ENCODE measurements around the gene GNA15.
"Not testable (repeated sequence)": the region's sequence is repeated elsewhere in the genome, so short reads cannot be mapped to it uniquely, and the experiment has no call there.

The GNA15 gene

GRCh38 chr19:3201072-3201700 lies 65.4 kb downstream of the GNA15 start:
- FAIRE-seq: no peak

GRCh38 chr19:3201911-3202310 lies 66.1 kb downstream of the GNA15 start:
- FAIRE-seq: no peak
- no peak for DNase-seq (ENCODE audit: extremely low spot score, insufficient read length, low read depth)

More at GRCh38 chr19:3201072-3201700, 65.4 kb downstream of the GNA15 start:
- DNase-seq (ENCODE audit: extremely low spot score, insufficient read length, low read depth): no peak

DNA sequence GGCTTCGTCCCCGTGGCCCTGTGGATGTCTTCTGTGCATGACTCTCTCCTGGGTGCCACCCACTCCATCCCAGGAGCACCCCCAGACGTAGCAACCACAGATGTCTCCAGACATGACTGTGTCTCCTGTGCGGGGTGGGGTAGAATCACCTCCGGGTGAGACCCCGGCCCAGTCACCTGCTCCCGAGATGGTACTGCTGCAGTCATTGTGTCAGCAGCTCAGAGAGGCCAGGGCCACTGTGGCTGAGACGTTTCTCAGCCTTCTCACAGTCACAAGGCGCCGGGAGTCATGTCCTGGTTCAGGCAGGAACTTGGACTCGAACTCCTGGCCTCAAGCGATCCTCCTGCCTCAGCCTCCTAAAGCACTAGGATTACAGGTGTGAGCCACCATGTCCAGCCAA lies 66.5 kb downstream of the GNA15 start:
- no peak for DNase-seq (ENCODE audit: extremely low spot score, insufficient read length, low read depth)
- FAIRE-seq: no peak

DNA sequence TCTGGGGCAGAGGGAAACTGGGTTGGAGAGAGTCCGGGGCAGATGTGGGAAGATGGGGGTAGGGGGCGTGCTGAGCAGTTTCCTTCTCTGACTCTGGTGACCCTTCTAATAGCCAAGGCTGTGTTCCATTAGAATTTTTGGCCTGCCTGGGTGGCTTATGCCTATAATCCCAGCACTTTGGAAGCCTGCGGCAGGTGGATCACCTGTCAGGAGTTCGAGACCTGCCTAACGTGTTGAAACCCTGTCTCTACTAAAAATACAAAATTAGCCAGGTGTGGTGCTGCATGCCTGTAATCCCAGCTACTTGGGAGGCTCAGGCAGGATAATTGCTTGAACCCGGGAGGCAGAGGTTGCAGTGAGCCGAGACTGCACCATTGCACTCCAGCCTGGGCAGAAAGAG lies 67.1 kb downstream of the GNA15 start:
- DNase-seq (ENCODE audit: extremely low spot score, insufficient read length, low read depth); FAIRE-seq: not testable (repeated sequence)

GRCh38 chr19:3203805-3204645 lies 68.2 kb downstream of the GNA15 start:
- no peak for FAIRE-seq

GRCh38 chr19:3204646-3205275 lies 68.9 kb downstream of the GNA15 start:
- DNase-seq (ENCODE audit: extremely low spot score, insufficient read length, low read depth): no peak
- no peak for FAIRE-seq

More at GRCh38 chr19:3203805-3204645, 68.2 kb downstream of the GNA15 start:
- no peak for DNase-seq (ENCODE audit: extremely low spot score, insufficient read length, low read depth)

GRCh38 chr19:3206216-3206953 lies 70.6 kb downstream of the GNA15 start:
- no peak for FAIRE-seq
- no peak for DNase-seq (ENCODE audit: extremely low spot score, insufficient read length, low read depth)

GRCh38 chr19:3207461-3208242 lies 71.8 kb downstream of the GNA15 start:
- FAIRE-seq (no peak), DNase-seq (ENCODE audit: extremely low spot score, insufficient read length, low read depth) (no peak)

- DNase-seq (ENCODE audit: extremely low spot score, insufficient read length, low read depth): no peak
- FAIRE-seq: no peak
Observed at GRCh38 chr19:3208317-3209207, 72.7 kb downstream of the GNA15 start.

GRCh38 chr19:3210347-3211017 lies 74.6 kb downstream of the GNA15 start:
- FAIRE-seq (peak; percentile 76), DNase-seq (ENCODE audit: extremely low spot score, insufficient read length, low read depth) (peak; percentile 59)

- FAIRE-seq (no peak), DNase-seq (ENCODE audit: extremely low spot score, insufficient read length, low read depth) (no peak)
Observed at GRCh38 chr19:3211191-3211590, 75.4 kb downstream of the GNA15 start.

GRCh38 chr19:3213159-3213558 lies 77.3 kb downstream of the GNA15 start:
- FAIRE-seq: no peak
- no peak for DNase-seq (ENCODE audit: extremely low spot score, insufficient read length, low read depth)

Measured in GM18507 (cell line).